CD14-positive monocyte (primary cell): ENCODE data around the gene SMLR1. TPM values are rescaled to one million over a fixed set of nuclear protein-coding genes. Genes with fewer than 3 reads are reported as not detected.

Source experiments
- DNase-seq, 3 donors: peaks; one replicate each; pipeline ENCODE4 v3.0.0-alpha.2; 2011 to 2022
- H2AFZ ChIP-seq: 2 replicates; pipeline ENCODE4 v1.6.0; 2012; ENCODE audit warnings: mild to moderate bottlenecking, low read depth, low read length, inconsistent platforms; ENCODE audit not compliant: insufficient read depth, poor library complexity, severe bottlenecking
- H3K27ac ChIP-seq, 2 donors: 1 replicate in 1 of 2; 2 replicates in 1 of 2; pipeline ENCODE4 v1.5.1; 2012 to 2013; ENCODE audit warnings: low read length in 2 of 2, control low read depth in 1 of 2, inconsistent platforms in 1 of 2, low read depth in 1 of 2, mild to moderate bottlenecking in 1 of 2
- H3K27me3 ChIP-seq, 2 donors: one replicate each; pipeline versions ENCODE4 v1.6.0 to v1.6.1; 2011 to 2013; ENCODE audit warnings: low read length in 2 of 2; ENCODE audit not compliant: control insufficient read depth in 2 of 2, insufficient read depth in 2 of 2
- H3K36me3 ChIP-seq, 2 donors: replicated peaks in 1 of 2; 1 replicate in 1 of 2; 2 replicates in 1 of 2; pipeline versions ENCODE4 v1.5.1 to v1.6.1; 2012 to 2013; ENCODE audit warnings: low read length in 2 of 2, control low read depth in 1 of 2, inconsistent platforms in 1 of 2, mild to moderate bottlenecking in 1 of 2; ENCODE audit not compliant: insufficient read depth in 2 of 2, control insufficient read depth in 1 of 2
- H3K4me1 ChIP-seq, 2 donors: 1 replicate in 1 of 2; 2 replicates in 1 of 2; pipeline versions ENCODE4 v1.5.1 to v1.6.1; 2012 to 2013; ENCODE audit warnings: low read length in 2 of 2, control low read depth in 1 of 2, inconsistent platforms in 1 of 2, mild to moderate bottlenecking in 1 of 2, moderate library complexity in 1 of 2; ENCODE audit not compliant: insufficient read depth in 2 of 2, control insufficient read depth in 1 of 2
- H3K4me2 ChIP-seq: replicated peaks from 2 replicates; pipeline ENCODE3; 2012; ENCODE audit warnings: low read length, moderate library complexity, mild to moderate bottlenecking; ENCODE audit not compliant: poor library complexity, severe bottlenecking; ENCODE audit errors: extremely low read depth
- H3K4me3 ChIP-seq, 3 experiments: fragments of 200-600 bp in 1 of 3; sonication (generic) in 1 of 3; replicated peaks in 1 of 3; 1 replicate in 2 of 3; 2 replicates in 1 of 3; pipeline ENCODE4 v1.5.1; 2011 to 2013; ENCODE audit warnings: low read length in 3 of 3, mild to moderate bottlenecking in 3 of 3, control low read depth in 2 of 3, low read depth in 2 of 3, inconsistent platforms in 1 of 3, moderate library complexity in 1 of 3
- H3K79me2 ChIP-seq: 2 replicates; pipeline ENCODE4 v1.6.0; 2012; ENCODE audit warnings: mild to moderate bottlenecking, control low read depth, inconsistent platforms, low read length, moderate library complexity; ENCODE audit not compliant: insufficient read depth
- H3K9ac ChIP-seq: 2 replicates; pipeline ENCODE4 v1.6.0; 2017; ENCODE audit warnings: low read length, mild to moderate bottlenecking; ENCODE audit not compliant: insufficient read depth, poor library complexity, severe bottlenecking
- H3K9me3 ChIP-seq, 2 donors: replicated peaks in 1 of 2; 1 replicate in 1 of 2; 2 replicates in 1 of 2; pipeline versions ENCODE4 v1.5.1 to v1.6.1; 2012 to 2013; ENCODE audit warnings: low read length in 2 of 2, control low read depth in 1 of 2; ENCODE audit not compliant: control insufficient read depth in 1 of 2, insufficient read depth in 1 of 2
- H4K20me1 ChIP-seq: 2 replicates; pipeline ENCODE4 v1.6.0; 2012; ENCODE audit warnings: mild to moderate bottlenecking, low read length, control low read depth, moderate library complexity; ENCODE audit not compliant: insufficient read depth
- H3K27ac Mint-ChIP-seq, 7 donors: one replicate each; pipeline ENCODE4 v1.8.0; 2020; ENCODE audit warnings: mild to moderate bottlenecking in 7 of 7, mixed read lengths in 7 of 7, moderate library complexity in 6 of 7, inconsistent platforms in 2 of 7
- H3K27me3 Mint-ChIP-seq, 3 donors: one replicate each; pipeline ENCODE4 v1.8.0; 2021 to 2022; ENCODE audit warnings: low read depth in 3 of 3, mild to moderate bottlenecking in 3 of 3, mixed read lengths in 3 of 3, moderate library complexity in 3 of 3, inconsistent platforms in 1 of 3
- H3K36me3 Mint-ChIP-seq, 2 donors: one replicate each; pipeline ENCODE4 v1.8.0; 2020; ENCODE audit warnings: mixed read lengths in 2 of 2, inconsistent platforms in 1 of 2, mild to moderate bottlenecking in 1 of 2
- H3K4me1 Mint-ChIP-seq: one replicate; pipeline ENCODE4 v1.8.0; 2020; ENCODE audit warnings: mild to moderate bottlenecking, mixed read lengths
- H3K4me3 Mint-ChIP-seq, 2 donors: one replicate each; pipeline ENCODE4 v1.8.0; 2020; ENCODE audit warnings: mild to moderate bottlenecking in 2 of 2, mixed read lengths in 2 of 2, moderate library complexity in 1 of 2
- H3K9me3 Mint-ChIP-seq, 7 donors: one replicate each; pipeline ENCODE4 v1.8.0; 2020 to 2022; ENCODE audit warnings: mixed read lengths in 7 of 7, mild to moderate bottlenecking in 6 of 7, moderate library complexity in 6 of 7, inconsistent platforms in 2 of 7
- CTCF ChIP-seq: fragments of 200-600 bp; IDR thresholded peaks from one replicate; pipeline ENCODE4 v1.8.0; 2022; ENCODE audit warnings: antibody characterized with exemption, mild to moderate bottlenecking
- WGBS: methylation state at CpG from one replicate; pipeline ENCODE4 v1.1.5; 2013; ENCODE audit warnings: missing lambda C conversion rate; ENCODE audit not compliant: insufficient coverage; 5-methylcytosine and 5-hydroxymethylcytosine counted together
- intact Hi-C, 2 donors: fragments of 100-400 bp; cut with micrococcal nuclease; formaldehyde crosslinking; loops; one replicate each; pipeline versions ENCODE4 v1.15.0 to v1.15.1; 2023
- polyA plus RNA-seq, 3 donors: library from polyadenylated mRNA; depleted of rRNA in 1 of 3; unstranded in 2 of 3; stranded (reverse) in 1 of 3; fragments of 300-500 nt in 2 of 3; fragments of >200 nt in 1 of 3; fragmentation: Illumina TruSeq in 2 of 3; gene quantifications; 1 replicate in 2 of 3; 2 replicates in 1 of 3; pipeline ENCODE4 v1.2.3, GENCODE V29; 2012 to 2021

SMLR1 gene
- polyA plus RNA-seq, 3 donors, result not detected

DNA sequence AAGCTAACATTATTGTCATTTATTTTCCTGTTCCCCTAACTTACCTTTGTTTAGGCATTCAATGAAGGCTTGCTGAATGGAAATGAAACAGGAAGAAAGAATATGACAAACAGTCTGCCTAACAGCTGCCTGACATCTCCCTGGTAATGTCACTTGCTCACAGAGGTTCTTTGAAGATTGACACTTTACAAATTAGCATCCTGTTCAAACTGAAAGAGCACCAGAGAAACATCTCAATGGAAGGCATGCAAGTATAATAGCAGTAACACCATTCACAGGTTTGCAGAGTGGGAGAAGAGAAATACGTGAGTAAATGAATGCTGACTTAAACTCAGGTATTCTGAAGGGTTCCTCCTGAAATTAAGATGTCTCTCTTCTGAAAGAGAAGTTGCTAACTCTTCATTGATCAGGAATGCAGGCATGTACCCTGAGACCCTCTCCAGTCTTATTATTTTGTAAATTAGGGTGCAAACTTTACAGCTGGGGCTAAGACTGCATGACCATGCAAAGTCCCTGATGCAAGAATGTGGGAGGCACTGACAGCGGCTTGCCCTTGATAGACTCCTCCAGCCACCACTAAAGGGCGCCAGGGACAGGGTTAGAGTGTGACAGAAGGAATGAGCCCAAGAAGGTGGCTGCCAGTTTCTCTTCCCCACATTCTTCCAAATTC, 1.3 kb upstream of the SMLR1 start:
- DNase-seq, result no peak
- Histone ChIP-seq H3K27ac (no peak overlapping the region), H2AFZ (no peak overlapping the region), H3K4me1 (no peaks in the 10 kb centered on the region), H3K27me3 (no peaks in the 10 kb centered on the region), H3K4me3 (no peak overlapping the region), H3K9ac (no peak overlapping the region), H3K4me2 (no peak overlapping the region), H3K36me3 (no peaks in the 10 kb centered on the region), H3K9me3 (no peaks in the 10 kb centered on the region), H3K79me2 (no peaks in the 10 kb centered on the region), H4K20me1 (no peaks in the 10 kb centered on the region)
- Mint-ChIP-seq H3K36me3 (peaks cover 0 to 1% of the 10 kb centered on the region in 2 donors), H3K4me1 (peaks cover 12% of the 10 kb centered on the region), H3K27me3 (peaks cover 0 to 2% (median 0%) of the 10 kb centered on the region in 3 donors), H3K27ac (no peak overlapping the region), H3K4me3 (no peak overlapping the region), H3K9me3 (peaks cover 0 to 4% (median 0%) of the 10 kb centered on the region in 7 donors)
- intact Hi-C loops, result no loop called here
- TF ChIP-seq CTCF, result no peak
- 100% methylated on average over 1 of the region's 3 CpGs for WGBS

GRCh38 chr6:130826442-130827246, 562 bp upstream of the SMLR1 start:
- Histone ChIP-seq H3K36me3 (no peaks in the 10 kb centered on the region), H4K20me1 (no peaks in the 10 kb centered on the region), H3K9ac (no peak overlapping the region), H2AFZ (no peak overlapping the region), H3K27ac (no peak overlapping the region), H3K4me3 (no peak overlapping the region), H3K4me2 (no peak overlapping the region), H3K27me3 (no peaks in the 10 kb centered on the region), H3K9me3 (no peaks in the 10 kb centered on the region), H3K79me2 (no peaks in the 10 kb centered on the region), H3K4me1 (no peaks in the 10 kb centered on the region)
- intact Hi-C loops, result no loop called here
- TF ChIP-seq CTCF, result no peak
- Mint-ChIP-seq H3K27ac (no peak overlapping the region), H3K9me3 (peaks cover 0 to 2% (median 0%) of the 10 kb centered on the region in 7 donors), H3K4me3 (no peak overlapping the region), H3K36me3 (peaks cover 0 to 1% of the 10 kb centered on the region in 2 donors), H3K4me1 (peaks cover 12% of the 10 kb centered on the region), H3K27me3 (peaks cover 0 to under 1% (median 0%) of the 10 kb centered on the region in 3 donors)
- WGBS, result 100% methylated on average over 2 of the region's 4 CpGs
- DNase-seq, result no peak
